H9 (cell line): ENCODE measurements around the gene GORASP1. TPM values are rescaled to one million over a fixed set of nuclear protein-coding genes. Genes with fewer than 3 reads are reported as not detected.

ENCODE experiments used
- DNase-seq: peaks from one replicate; pipeline ENCODE4 v3.0.0-alpha.2; 2017
- H2AFZ ChIP-seq: one replicate; pipeline ENCODE4 v1.6.1; 2013; ENCODE audit warnings: mild to moderate bottlenecking, low read length, control low read depth, moderate library complexity
- H2AK5ac ChIP-seq: 2 replicates; pipeline ENCODE4 v1.6.1; 2013; ENCODE audit warnings: low read length, control low read depth, mixed read lengths; ENCODE audit not compliant: insufficient read length
- H2BK120ac ChIP-seq: one replicate; pipeline ENCODE4 v1.6.1; 2013; ENCODE audit warnings: low read depth, mild to moderate bottlenecking, low read length, control low read depth, inconsistent platforms; ENCODE audit not compliant: poor library complexity, severe bottlenecking
- H2BK12ac ChIP-seq: 2 replicates; pipeline ENCODE4 v1.6.1; 2013; ENCODE audit warnings: low read length, control low read depth, mixed read lengths, low read depth; ENCODE audit not compliant: insufficient read length
- H2BK15ac ChIP-seq: 2 replicates; pipeline ENCODE4 v1.6.1; 2013; ENCODE audit warnings: low read depth, low read length, control low read depth
- H2BK20ac ChIP-seq: one replicate; pipeline ENCODE4 v1.6.1; 2013; ENCODE audit warnings: low read depth, mild to moderate bottlenecking, low read length, control low read depth, inconsistent platforms; ENCODE audit not compliant: poor library complexity, severe bottlenecking
- H2BK5ac ChIP-seq: 2 replicates; pipeline ENCODE4 v1.6.1; 2013; ENCODE audit warnings: low read length, control low read depth, mixed read lengths; ENCODE audit not compliant: insufficient read length
- H3K14ac ChIP-seq: 2 replicates; pipeline ENCODE4 v1.6.1; 2013; ENCODE audit warnings: low read length, control low read depth; ENCODE audit not compliant: insufficient read depth
- H3K18ac ChIP-seq: 2 replicates; pipeline ENCODE4 v1.6.1; 2013; ENCODE audit warnings: low read depth, mild to moderate bottlenecking, mixed read lengths, low read length, control low read depth; ENCODE audit not compliant: insufficient read length
- H3K23ac ChIP-seq: 2 replicates; pipeline ENCODE4 v1.6.1; 2013; ENCODE audit warnings: low read length, control low read depth, mixed read lengths, low read depth; ENCODE audit not compliant: insufficient read length
- H3K23me2 ChIP-seq: 2 replicates; pipeline ENCODE4 v1.6.1; 2013; ENCODE audit warnings: low read depth, mild to moderate bottlenecking, mixed read lengths, low read length, control low read depth; ENCODE audit not compliant: insufficient read length, poor library complexity, severe bottlenecking
- H3K27ac ChIP-seq: 2 replicates; pipeline ENCODE4 v1.5.1; 2013; ENCODE audit warnings: low read length, control low read depth, mixed read lengths, low read depth; ENCODE audit not compliant: insufficient read length
- H3K27me3 ChIP-seq: 2 replicates; pipeline ENCODE4 v1.6.1; 2013; ENCODE audit warnings: low read length, control low read depth, inconsistent platforms; ENCODE audit not compliant: insufficient read depth
- H3K4ac ChIP-seq: 2 replicates; pipeline ENCODE4 v1.6.1; 2013; ENCODE audit warnings: low read depth, mild to moderate bottlenecking, control low read depth, inconsistent platforms, low read length, moderate library complexity
- H3K4me1 ChIP-seq: 2 replicates; pipeline ENCODE4 v1.6.1; 2013; ENCODE audit warnings: low read length, control low read depth, inconsistent platforms; ENCODE audit not compliant: insufficient read depth
- H3K4me2 ChIP-seq: 2 replicates; pipeline ENCODE4 v1.6.1; 2013; ENCODE audit warnings: low read length, control low read depth, mixed read lengths; ENCODE audit not compliant: insufficient read length, insufficient read depth
- H3K56ac ChIP-seq: 2 replicates; pipeline ENCODE4 v1.6.1; 2013; ENCODE audit warnings: low read depth, mild to moderate bottlenecking, mixed read lengths, low read length, control low read depth; ENCODE audit not compliant: insufficient read length
- H3K79me1 ChIP-seq: 2 replicates; pipeline ENCODE4 v1.6.1; 2013; ENCODE audit warnings: low read depth, mild to moderate bottlenecking, moderate library complexity, low read length, control low read depth, inconsistent platforms; ENCODE audit not compliant: insufficient read depth, poor library complexity, severe bottlenecking
- H3K79me2 ChIP-seq: 2 replicates; pipeline ENCODE4 v1.6.1; 2013; ENCODE audit warnings: low read length, control low read depth, inconsistent platforms; ENCODE audit not compliant: insufficient read depth
- H3K9ac ChIP-seq: 2 replicates; pipeline ENCODE4 v1.6.1; 2013; ENCODE audit warnings: low read length, control low read depth, mixed read lengths; ENCODE audit not compliant: insufficient read length; ENCODE audit errors: extremely low read depth
- H3K9me3 ChIP-seq: one replicate; pipeline ENCODE4 v1.6.1; 2013; ENCODE audit warnings: low read depth, low read length, inconsistent platforms; ENCODE audit not compliant: control insufficient read depth
- H3T11ph ChIP-seq: one replicate; pipeline ENCODE4 v1.6.1; 2013; ENCODE audit warnings: mild to moderate bottlenecking, low read length, control low read depth, inconsistent platforms
- H4K20me1 ChIP-seq: one replicate; pipeline ENCODE4 v1.6.1; 2013; ENCODE audit not compliant: control insufficient read depth, insufficient read length, insufficient read depth
- H4K5ac ChIP-seq: 2 replicates; pipeline ENCODE4 v1.6.1; 2013; ENCODE audit warnings: low read depth, mild to moderate bottlenecking, mixed read lengths, low read length, control low read depth; ENCODE audit not compliant: insufficient read length
- H4K8ac ChIP-seq: replicated peaks from 2 replicates; pipeline ENCODE4 v1.6.1; 2013; ENCODE audit warnings: low read length, control low read depth, mixed read lengths, low read depth; ENCODE audit not compliant: insufficient read length
- H4K91ac ChIP-seq: 2 replicates; pipeline ENCODE4 v1.6.1; 2013; ENCODE audit warnings: low read depth, mild to moderate bottlenecking, moderate library complexity, mixed read lengths, low read length, control low read depth; ENCODE audit not compliant: insufficient read length
- H3K27ac Mint-ChIP-seq, 3 experiments: 2 replicates in 2 of 3; 3 replicates in 1 of 3; pipeline ENCODE4 v1.8.0; 2020 to 2021; ENCODE audit warnings: mixed read lengths in 3 of 3, mild to moderate bottlenecking in 1 of 3, moderate library complexity in 1 of 3
- H3K27me3 Mint-ChIP-seq: 2 replicates; pipeline ENCODE4 v1.8.0; 2021; ENCODE audit warnings: low read depth, mild to moderate bottlenecking, moderate library complexity, mixed read lengths
- H3K36me3 Mint-ChIP-seq, 3 experiments: 2 replicates in 2 of 3; 3 replicates in 1 of 3; pipeline ENCODE4 v1.8.0; 2020 to 2021; ENCODE audit warnings: low read depth in 3 of 3, mixed read lengths in 3 of 3; ENCODE audit not compliant: insufficient read depth in 1 of 3
- H3K4me1 Mint-ChIP-seq, 2 experiments: 2 replicates each; pipeline ENCODE4 v1.8.0; 2020; ENCODE audit warnings: mixed read lengths in 2 of 2
- H3K4me3 Mint-ChIP-seq, 2 experiments: 2 replicates in 1 of 2; 3 replicates in 1 of 2; pipeline ENCODE4 v1.8.0; 2020 to 2021; ENCODE audit warnings: mild to moderate bottlenecking in 2 of 2, mixed read lengths in 2 of 2, moderate library complexity in 1 of 2
- H3K9me3 Mint-ChIP-seq, 2 experiments: 2 replicates in 1 of 2; 3 replicates in 1 of 2; pipeline ENCODE4 v1.8.0; 2020; ENCODE audit warnings: mild to moderate bottlenecking in 2 of 2, mixed read lengths in 2 of 2, moderate library complexity in 1 of 2
- CTCF ChIP-seq: fragments of 200-600 bp; sonication (generic); conservative IDR thresholded peaks from 3 replicates; pipeline ENCODE4 v1.8.0; 2021; ENCODE audit warnings: antibody characterized with exemption, mild to moderate bottlenecking
- WGBS: extraction: QIAGEN DNeasy Blood & Tissue Kit; methylation state at CpG from one replicate; pipeline ENCODE4 v1.1.7; 2013; ENCODE audit warnings: missing lambda C conversion rate, low lambda C conversion rate, mixed read lengths; ENCODE audit not compliant: insufficient read length; ENCODE audit errors: extremely low coverage; 5-methylcytosine and 5-hydroxymethylcytosine counted together
- total RNA-seq: library from RNA; stranded (reverse); gene quantifications from 2 replicates; pipeline ENCODE4 v1.2.1, GENCODE V29; 2021

Gene GORASP1
- total RNA-seq, 1 experiment from 2014 or later: 37.4 TPM

GRCh38 chr3:39141171-39141995, 34.0 kb upstream of the GORASP1 start:
- Histone ChIP-seq H3T11ph (no peak overlapping the region), H3K23me2 (no peaks in the 10 kb centered on the region), H3K23ac (no peak overlapping the region), H2BK12ac (no peak overlapping the region), H3K4me2 (no peak overlapping the region), H2BK15ac (no peak overlapping the region), H2BK20ac (no peak overlapping the region), H4K20me1 (no peaks in the 10 kb centered on the region), H2BK5ac (no peak overlapping the region), H3K14ac (no peak overlapping the region; the same call in 1 of the 2 replicates), H2AK5ac (no peak overlapping the region), H3K9me3 (no peaks in the 10 kb centered on the region), H3K79me2 (no peaks in the 10 kb centered on the region), H4K91ac (no peak overlapping the region), H3K27ac (no peak overlapping the region), H3K4me1 (no peaks in the 10 kb centered on the region), H2AFZ (no peak overlapping the region), H2BK120ac (no peak overlapping the region), H3K27me3 (no peaks in the 10 kb centered on the region), H3K4ac (no peak overlapping the region), H3K18ac (no peak overlapping the region), H4K5ac (no peak overlapping the region), H4K8ac (no peak overlapping the region), H3K9ac (no peak overlapping the region), H3K79me1 (no peaks in the 10 kb centered on the region), H3K56ac (no peak overlapping the region)
- peak; percentile 20 for DNase-seq
- Mint-ChIP-seq H3K36me3 (peaks cover 14 to 45% (median 37%) of the 10 kb centered on the region in 3 experiments; a peak in 6 of 7 replicates), H3K4me3 (no peak overlapping the region), H3K27me3 (no peaks in the 10 kb centered on the region), H3K9me3 (no peaks in the 10 kb centered on the region), H3K27ac (peak overlapping the region in 1 of 3 experiments; percentile 49; a peak in 1 of 7 replicates), H3K4me1 (peaks cover 2 to 8% of the 10 kb centered on the region in 2 experiments; a peak in 3 of 4 replicates)
- WGBS: no CpG with 5 or more reads among the region's 4 CpGs
- no peak for TF ChIP-seq CTCF
